HepG2 (cell line): ENCODE data around the gene ZBTB20. TPM values are rescaled to one million over a fixed set of nuclear protein-coding genes. Genes with fewer than 3 reads are reported as not detected.

Experiments used
- ATAC-seq: fragments of 200-7000 bp; cut with Tn5 transposase; 3 replicates; pipeline ENCODE4 v1.9.1; 2020; ENCODE audit warnings: mild to moderate bottlenecking, moderate library complexity
- BruUV-seq: library from RNA; stranded (reverse); fragments of 400-500 nt; replicated peaks from 2 replicates; lab custom pipeline; 2021; lab: Mats Ljungman, UMichigan
- CTCF ChIA-PET: fragments of 300-600 bp; formaldehyde crosslinking; extraction: SDS; loops from one replicate; lab custom pipeline; 2021; ENCODE audit warnings: low total read pairs, inconsistent platforms, low intra/inter-chr PET ratio; lab: Yijun Ruan, JAX
- POLR2A ChIA-PET: fragments of 350-600 bp; sonication (Branson Sonifier 250); formaldehyde crosslinking; loops from one replicate; lab custom pipeline; 2020; ENCODE audit warnings: antibody characterized with exemption, inconsistent platforms; lab: Yijun Ruan, JAX
- DNase-seq: peaks from one replicate; pipeline ENCODE4 v3.0.0-alpha.2; 2015; ENCODE audit warnings: low spot score
- FAIRE-seq: peaks from 3 replicates; lab custom pipeline; 2011; peaks lifted over from hg19 to GRCh38; lab: Jason Lieb, UNC
- H2AFZ ChIP-seq: one replicate; pipeline ENCODE4 v1.6.1; 2011; ENCODE audit warnings: low read length, inconsistent platforms
- H3K27ac ChIP-seq: fragments of 300-600 bp; 3 replicates; pipeline ENCODE4 v1.8.0; 2011; ENCODE audit warnings: mixed run types, mild to moderate bottlenecking, mixed read lengths, low read length, inconsistent platforms; ENCODE audit not compliant: insufficient read depth; ENCODE audit errors: extremely low read length
- H3K27me3 ChIP-seq, 2 experiments: fragments of 200-600 bp in 1 of 2; 2 replicates in 1 of 2; 3 replicates in 1 of 2; pipeline versions ENCODE4 v1.6.0 to v1.8.0; 2011; ENCODE audit warnings: low read length in 2 of 2, mild to moderate bottlenecking in 2 of 2, moderate library complexity in 2 of 2, inconsistent platforms in 1 of 2; ENCODE audit not compliant: insufficient read depth in 2 of 2, control insufficient read depth in 1 of 2
- H3K36me3 ChIP-seq, 2 experiments: fragments of 200-600 bp in 1 of 2; replicated peaks in 1 of 2; 2 replicates in 1 of 2; 3 replicates in 1 of 2; pipeline versions ENCODE4 v1.5.1 to v1.8.0; 2011; ENCODE audit warnings: low read length in 2 of 2, inconsistent platforms in 1 of 2; ENCODE audit not compliant: insufficient read depth in 2 of 2, control insufficient read depth in 1 of 2
- H3K4me1 ChIP-seq: 2 replicates; pipeline ENCODE4 v1.5.1; 2012; ENCODE audit warnings: low read length, inconsistent platforms; ENCODE audit not compliant: insufficient read depth
- H3K4me2 ChIP-seq: 2 replicates; pipeline ENCODE4 v1.6.0; 2011; ENCODE audit warnings: low read depth, low read length, inconsistent platforms
- H3K4me3 ChIP-seq, 3 experiments: fragments of 200-600 bp in 1 of 3; sonication (generic), shearing (Covaris generic) in 1 of 3; replicated peaks in 1 of 3; 2 replicates each; pipeline ENCODE4 v1.5.1; 2011 to 2016; ENCODE audit warnings: low read length in 3 of 3, inconsistent platforms in 2 of 3, low read depth in 2 of 3, mild to moderate bottlenecking in 2 of 3, control low read depth in 1 of 3, mixed read lengths in 1 of 3; ENCODE audit not compliant: insufficient read depth in 1 of 3
- H3K79me2 ChIP-seq: one replicate; pipeline ENCODE4 v1.6.1; 2011; ENCODE audit warnings: low read length, inconsistent platforms; ENCODE audit not compliant: insufficient read depth
- H3K9ac ChIP-seq: 2 replicates; pipeline ENCODE4 v1.6.0; 2011; ENCODE audit warnings: mild to moderate bottlenecking, low read depth, low read length, inconsistent platforms; ENCODE audit not compliant: insufficient read depth
- H3K9me3 ChIP-seq: 2 replicates; pipeline ENCODE4 v1.5.1; 2012; ENCODE audit warnings: mild to moderate bottlenecking, low read length
- H4K20me1 ChIP-seq: 2 replicates; pipeline ENCODE4 v1.6.0; 2011; ENCODE audit warnings: inconsistent platforms, mild to moderate bottlenecking, low read length, moderate library complexity; ENCODE audit not compliant: insufficient read depth
- BRD4 ChIP-seq: sonication (generic); formaldehyde crosslinking; IDR thresholded peaks from 2 replicates; pipeline ENCODE4 v1.4.0; 2020; ENCODE audit warnings: missing genetic modification reagents
- MEIS1 ChIP-seq: sonication (generic); formaldehyde crosslinking; IDR thresholded peaks from 2 replicates; pipeline ENCODE4 v1.9.0; 2021; ENCODE audit warnings: mild to moderate bottlenecking, missing genetic modification reagents, moderate library complexity, borderline replicate concordance
- RBFOX2 ChIP-seq: fragments of 200-400 bp; formaldehyde crosslinking; IDR thresholded peaks from 2 replicates; pipeline ENCODE4 v1.6.1; 2017; ENCODE audit warnings: low read depth, mild to moderate bottlenecking, low read length
- RORA ChIP-seq: sonication (generic); formaldehyde crosslinking; IDR thresholded peaks from 2 replicates; pipeline ENCODE4 v1.5.0; 2020; ENCODE audit warnings: mild to moderate bottlenecking, missing genetic modification reagents, moderate library complexity
- SP140L ChIP-seq: sonication (generic); formaldehyde crosslinking; IDR thresholded peaks from 2 replicates; pipeline ENCODE4 v1.4.0; 2020; ENCODE audit warnings: missing genetic modification reagents, borderline replicate concordance
- TP53 ChIP-seq: sonication (generic); formaldehyde crosslinking; conservative IDR thresholded peaks from 2 replicates; pipeline ENCODE4 v1.4.0; 2020; ENCODE audit warnings: missing genetic modification reagents
- ZFY ChIP-seq: sonication (generic); formaldehyde crosslinking; IDR thresholded peaks from 2 replicates; pipeline ENCODE4 v1.4.0; 2020; ENCODE audit warnings: missing genetic modification reagents
- ZNF33A ChIP-seq: sonication (generic); formaldehyde crosslinking; IDR thresholded peaks from 2 replicates; pipeline ENCODE4 v1.5.1; 2020; ENCODE audit warnings: missing genetic modification reagents, mild to moderate bottlenecking, moderate library complexity, borderline replicate concordance
- ZNF510 ChIP-seq: sonication (generic); formaldehyde crosslinking; IDR thresholded peaks from 2 replicates; pipeline ENCODE4 v1.4.0; 2020; ENCODE audit warnings: low read depth, mild to moderate bottlenecking, missing genetic modification reagents
- ZNF720 ChIP-seq: sonication (generic); formaldehyde crosslinking; IDR thresholded peaks from 2 replicates; pipeline ENCODE4 v1.4.0; 2020; ENCODE audit warnings: missing genetic modification reagents
- ZNF891 ChIP-seq: sonication (generic); formaldehyde crosslinking; IDR thresholded peaks from 2 replicates; pipeline ENCODE4 v1.5.0; 2020; ENCODE audit warnings: mild to moderate bottlenecking, missing genetic modification reagents
- in situ Hi-C: cut with HindIII; loops from 2 replicates; pipeline ENCODE4 v1.10.0; 2017; ENCODE audit warnings: low pct_unique_long_range_greater_than_20kb; ENCODE audit not compliant: extremely low pct_ligation_motif_present
- intact Hi-C: fragments of 100-400 bp; cut with micrococcal nuclease; formaldehyde crosslinking; loops from one replicate; pipeline ENCODE4 v1.10.0; 2022; ENCODE audit not compliant: unreplicated experiment
- polyA plus RNA-seq, 8 experiments: library from polyadenylated mRNA; depleted of rRNA in 3 of 8; stranded (reverse) in 7 of 8; unstranded in 1 of 8; fragments of >200 nt; fragmentation: Illumina TruSeq in 4 of 8; extraction: Trizol in 4 of 8; gene quantifications; 2 replicates each; pipeline versions ENCODE4 v1.2.1 to v1.2.3, GENCODE V29; 2011 to 2016; ENCODE audit warnings: low read depth in 4 of 8, missing spikeins in 1 of 8, mixed read lengths in 1 of 8; ENCODE audit not compliant: insufficient read depth in 1 of 8
- total RNA-seq, 5 experiments: library from RNA; depleted of rRNA; stranded (reverse); fragments of >200 nt; fragmentation: Illumina TruSeq; extraction: Trizol; gene quantifications; 2 replicates each; pipeline ENCODE4 v1.2.3, GENCODE V29; 2016; ENCODE audit warnings: low read depth in 1 of 5
- TF ChIP-seq, protein P1 (sequence below): IDR thresholded peaks from 2 replicates; pipeline ENCODE4 v1.6.1; 2016; ENCODE audit warnings: low read depth, missing genetic modification reagents, missing compliant biosample characterization
- TF ChIP-seq, protein P2 (sequence below): IDR thresholded peaks from 2 replicates; pipeline ENCODE4 v1.6.1; 2016
- TF ChIP-seq, protein P3 (sequence below), 2 experiments: sonication (generic) in 1 of 2; formaldehyde crosslinking in 1 of 2; IDR thresholded peaks; 2 replicates each; pipeline versions ENCODE4 v1.5.1 to v1.6.1; 2011 to 2020; ENCODE audit warnings: borderline replicate concordance in 1 of 2, low read depth in 1 of 2, low read length in 1 of 2, mild to moderate bottlenecking in 1 of 2, missing genetic modification reagents in 1 of 2, moderate library complexity in 1 of 2
- TF ChIP-seq, protein P4 (sequence below): sonication (generic); formaldehyde crosslinking; IDR thresholded peaks from 2 replicates; pipeline ENCODE4 v1.5.1; 2020; ENCODE audit warnings: mild to moderate bottlenecking, missing genetic modification reagents, moderate library complexity

ZBTB20 gene
- total and polyA plus RNA-seq, 2 of the 13 experiments (the other 11 are each of a cell fraction or from before 2014, with no cell fraction given): 1.9 to 8.8 TPM

DNA sequence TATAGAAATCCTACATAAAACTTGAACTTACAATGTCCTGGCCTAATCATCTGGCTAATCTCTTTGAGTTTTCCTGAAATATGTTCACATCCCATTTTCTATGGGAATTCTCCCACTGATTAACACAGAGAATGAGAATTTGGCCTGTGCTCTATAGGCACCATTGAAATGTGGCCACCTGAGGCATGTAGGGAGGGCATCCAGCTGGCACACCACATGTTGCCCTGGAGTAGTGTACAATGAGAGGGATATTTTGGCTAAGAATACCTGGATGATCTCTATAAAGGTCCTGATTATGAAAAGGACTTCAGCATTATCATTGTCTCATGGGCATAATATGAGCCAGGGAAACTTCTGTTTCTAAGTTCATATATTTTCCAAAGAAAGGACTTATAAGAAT lies 324.0 kb downstream of the ZBTB20 start:
- in situ Hi-C loops: loop anchor here (10.0 kb wide), 1 partner anchor 262 kb away; no protein-coding TSS in a partner anchor
- ATAC-seq (no peak), FAIRE-seq (no peak), DNase-seq (no peak)
- Histone ChIP-seq H3K9ac (no peak overlapping the region), H4K20me1 (no peaks in the 10 kb centered on the region), H3K4me3 (no peak overlapping the region), H3K36me3 (no peaks in the 10 kb centered on the region), H3K27me3 (no peaks in the 10 kb centered on the region), H3K27ac (no peak overlapping the region), H3K4me1 (no peaks in the 10 kb centered on the region), H2AFZ (no peak overlapping the region), H3K4me2 (no peak overlapping the region), H3K9me3 (no peaks in the 10 kb centered on the region), H3K79me2 (no peaks in the 10 kb centered on the region)
- no TSS peak for BruUV-seq
- intact Hi-C loops: no loop called here
- ChIA-PET POLR2A (no interaction called here), CTCF (no interaction called here)
- TF ChIP-seq, protein P1, sequence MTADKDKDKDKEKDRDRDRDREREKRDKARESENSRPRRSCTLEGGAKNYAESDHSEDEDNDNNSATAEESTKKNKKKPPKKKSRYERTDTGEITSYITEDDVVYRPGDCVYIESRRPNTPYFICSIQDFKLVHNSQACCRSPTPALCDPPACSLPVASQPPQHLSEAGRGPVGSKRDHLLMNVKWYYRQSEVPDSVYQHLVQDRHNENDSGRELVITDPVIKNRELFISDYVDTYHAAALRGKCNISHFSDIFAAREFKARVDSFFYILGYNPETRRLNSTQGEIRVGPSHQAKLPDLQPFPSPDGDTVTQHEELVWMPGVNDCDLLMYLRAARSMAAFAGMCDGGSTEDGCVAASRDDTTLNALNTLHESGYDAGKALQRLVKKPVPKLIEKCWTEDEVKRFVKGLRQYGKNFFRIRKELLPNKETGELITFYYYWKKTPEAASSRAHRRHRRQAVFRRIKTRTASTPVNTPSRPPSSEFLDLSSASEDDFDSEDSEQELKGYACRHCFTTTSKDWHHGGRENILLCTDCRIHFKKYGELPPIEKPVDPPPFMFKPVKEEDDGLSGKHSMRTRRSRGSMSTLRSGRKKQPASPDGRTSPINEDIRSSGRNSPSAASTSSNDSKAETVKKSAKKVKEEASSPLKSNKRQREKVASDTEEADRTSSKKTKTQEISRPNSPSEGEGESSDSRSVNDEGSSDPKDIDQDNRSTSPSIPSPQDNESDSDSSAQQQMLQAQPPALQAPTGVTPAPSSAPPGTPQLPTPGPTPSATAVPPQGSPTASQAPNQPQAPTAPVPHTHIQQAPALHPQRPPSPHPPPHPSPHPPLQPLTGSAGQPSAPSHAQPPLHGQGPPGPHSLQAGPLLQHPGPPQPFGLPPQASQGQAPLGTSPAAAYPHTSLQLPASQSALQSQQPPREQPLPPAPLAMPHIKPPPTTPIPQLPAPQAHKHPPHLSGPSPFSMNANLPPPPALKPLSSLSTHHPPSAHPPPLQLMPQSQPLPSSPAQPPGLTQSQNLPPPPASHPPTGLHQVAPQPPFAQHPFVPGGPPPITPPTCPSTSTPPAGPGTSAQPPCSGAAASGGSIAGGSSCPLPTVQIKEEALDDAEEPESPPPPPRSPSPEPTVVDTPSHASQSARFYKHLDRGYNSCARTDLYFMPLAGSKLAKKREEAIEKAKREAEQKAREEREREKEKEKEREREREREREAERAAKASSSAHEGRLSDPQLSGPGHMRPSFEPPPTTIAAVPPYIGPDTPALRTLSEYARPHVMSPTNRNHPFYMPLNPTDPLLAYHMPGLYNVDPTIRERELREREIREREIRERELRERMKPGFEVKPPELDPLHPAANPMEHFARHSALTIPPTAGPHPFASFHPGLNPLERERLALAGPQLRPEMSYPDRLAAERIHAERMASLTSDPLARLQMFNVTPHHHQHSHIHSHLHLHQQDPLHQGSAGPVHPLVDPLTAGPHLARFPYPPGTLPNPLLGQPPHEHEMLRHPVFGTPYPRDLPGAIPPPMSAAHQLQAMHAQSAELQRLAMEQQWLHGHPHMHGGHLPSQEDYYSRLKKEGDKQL: no peak
- no peak for TF ChIP-seq ZNF33A (CRISPR knock-in tag)
- TF ChIP-seq ZNF720 (CRISPR knock-in tag): no peak
- no peak for TF ChIP-seq TP53
- TF ChIP-seq BRD4 (CRISPR knock-in tag): no peak
- no peak for TF ChIP-seq RBFOX2
- TF ChIP-seq, protein P2, sequence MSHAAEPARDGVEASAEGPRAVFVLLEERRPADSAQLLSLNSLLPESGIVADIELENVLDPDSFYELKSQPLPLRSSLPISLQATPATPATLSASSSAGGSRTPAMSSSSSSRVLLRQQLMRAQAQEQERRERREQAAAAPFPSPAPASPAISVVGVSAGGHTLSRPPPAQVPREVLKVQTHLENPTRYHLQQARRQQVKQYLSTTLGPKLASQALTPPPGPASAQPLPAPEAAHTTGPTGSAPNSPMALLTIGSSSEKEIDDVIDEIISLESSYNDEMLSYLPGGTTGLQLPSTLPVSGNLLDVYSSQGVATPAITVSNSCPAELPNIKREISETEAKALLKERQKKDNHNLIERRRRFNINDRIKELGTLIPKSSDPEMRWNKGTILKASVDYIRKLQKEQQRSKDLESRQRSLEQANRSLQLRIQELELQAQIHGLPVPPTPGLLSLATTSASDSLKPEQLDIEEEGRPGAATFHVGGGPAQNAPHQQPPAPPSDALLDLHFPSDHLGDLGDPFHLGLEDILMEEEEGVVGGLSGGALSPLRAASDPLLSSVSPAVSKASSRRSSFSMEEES: no peak
- TF ChIP-seq ZFY (CRISPR knock-in tag): no peak
- no peak for TF ChIP-seq MEIS1
- no peak for TF ChIP-seq ZNF510 (CRISPR knock-in tag)
- TF ChIP-seq, protein P3, sequence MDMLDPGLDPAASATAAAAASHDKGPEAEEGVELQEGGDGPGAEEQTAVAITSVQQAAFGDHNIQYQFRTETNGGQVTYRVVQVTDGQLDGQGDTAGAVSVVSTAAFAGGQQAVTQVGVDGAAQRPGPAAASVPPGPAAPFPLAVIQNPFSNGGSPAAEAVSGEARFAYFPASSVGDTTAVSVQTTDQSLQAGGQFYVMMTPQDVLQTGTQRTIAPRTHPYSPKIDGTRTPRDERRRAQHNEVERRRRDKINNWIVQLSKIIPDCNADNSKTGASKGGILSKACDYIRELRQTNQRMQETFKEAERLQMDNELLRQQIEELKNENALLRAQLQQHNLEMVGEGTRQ (IDR thresholded peaks at IDR 0.05; ENCODE audit: low read depth, low read length): no peak
- TF ChIP-seq, protein P3 (CRISPR knock-in tag; IDR thresholded peaks at IDR 0.05; ENCODE audit: borderline replicate concordance): no peak
- no peak for TF ChIP-seq RORA (CRISPR knock-in tag)
- no peak for TF ChIP-seq ZNF891 (CRISPR knock-in tag)
- TF ChIP-seq SP140L: no peak
- TF ChIP-seq, protein P4, sequence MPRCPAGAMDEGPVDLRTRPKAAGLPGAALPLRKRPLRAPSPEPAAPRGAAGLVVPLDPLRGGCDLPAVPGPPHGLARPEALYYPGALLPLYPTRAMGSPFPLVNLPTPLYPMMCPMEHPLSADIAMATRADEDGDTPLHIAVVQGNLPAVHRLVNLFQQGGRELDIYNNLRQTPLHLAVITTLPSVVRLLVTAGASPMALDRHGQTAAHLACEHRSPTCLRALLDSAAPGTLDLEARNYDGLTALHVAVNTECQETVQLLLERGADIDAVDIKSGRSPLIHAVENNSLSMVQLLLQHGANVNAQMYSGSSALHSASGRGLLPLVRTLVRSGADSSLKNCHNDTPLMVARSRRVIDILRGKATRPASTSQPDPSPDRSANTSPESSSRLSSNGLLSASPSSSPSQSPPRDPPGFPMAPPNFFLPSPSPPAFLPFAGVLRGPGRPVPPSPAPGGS (CRISPR knock-in tag): no peak
